ENCODE results near the gene PCDHGC4. TPM values are rescaled to one million over a fixed set of nuclear protein-coding genes. Genes with fewer than 3 reads are reported as not detected.

The PCDHGC4 gene
- total RNA-seq, 1 experiment from 2014 or later, result 0.57 TPM

DNA sequence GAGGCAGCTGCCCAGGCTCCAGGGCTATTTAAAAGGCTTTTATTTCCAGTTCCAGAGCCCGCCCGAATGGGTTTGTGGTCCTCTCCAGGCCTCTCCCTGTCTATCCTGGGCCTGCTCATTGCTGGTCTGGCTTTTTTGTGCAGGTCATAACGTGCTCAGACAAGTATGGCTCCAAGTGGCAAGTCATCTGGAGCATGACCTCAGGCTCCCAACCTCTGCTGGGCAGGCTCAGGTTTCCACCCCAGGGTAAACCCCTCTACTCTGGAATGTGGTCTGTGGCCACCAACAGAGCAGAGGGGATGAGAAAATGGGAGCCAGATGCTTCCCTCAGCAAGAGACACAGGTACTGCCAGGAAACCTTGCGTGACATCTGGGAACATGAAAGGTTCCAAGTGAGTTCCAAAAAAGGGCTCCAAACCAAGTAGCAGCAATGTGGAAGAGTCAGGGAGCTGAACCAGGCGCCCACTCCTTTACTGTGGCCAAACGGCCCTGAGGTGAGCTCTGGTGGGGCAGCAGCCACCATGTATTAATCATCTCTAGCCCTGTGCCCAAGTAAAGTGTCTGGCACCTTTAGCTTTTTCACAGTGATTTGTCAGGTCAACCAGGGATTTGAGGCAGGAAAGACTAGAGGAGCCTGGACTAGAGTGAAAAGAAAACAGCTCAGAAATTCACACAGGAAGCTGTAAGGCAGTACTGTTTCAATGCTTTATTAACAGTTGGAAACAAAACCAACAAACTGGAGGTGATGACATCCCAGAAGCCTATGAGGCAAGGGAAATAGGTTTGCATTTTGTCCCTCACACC lies 29.7 kb downstream of the PCDHGC4 start:
- Histone ChIP-seq H3K9me3 (ENCODE audit: control insufficient read depth, insufficient read depth, low read depth, low read length) (no peaks in the 10 kb centered on the region), H3K4me1 (ENCODE audit: control insufficient read depth, insufficient read depth, low read length) (peaks cover 34% of the 10 kb centered on the region), H3K27ac (ENCODE audit: low read length) (peak overlapping the region; percentile 79), H3K4me3 (ENCODE audit: low read depth in 2 of 2, low read length in 2 of 2) (no peak overlapping the region), H3K27me3 (ENCODE audit: control insufficient read depth, insufficient read depth, low read length) (no peaks in the 10 kb centered on the region), H3K36me3 (ENCODE audit: control insufficient read depth, insufficient read depth, low read length) (no peaks in the 10 kb centered on the region; the same call in none of the 2 replicates)
- BruUV-seq (replicated peaks), result no TSS peak
- in situ Hi-C loops (cut with HindIII; ENCODE audit: low pct_unique_long_range_greater_than_20kb, low sequenced_read_pairs), result no loop called here
- intact Hi-C loops (cut with micrococcal nuclease; ENCODE audit: unreplicated experiment), result no loop called here
- ChIA-PET CTCF (interaction anchor here (1.1 to 1.5 kb wide), 2 partner anchors 10 to 97 kb away, joined by 4 to 5 read pairs; partner anchors contain the start of gene PCDHGB7), POLR2A (no interaction called here)
- DNase-seq (ENCODE audit: low read depth, low spot score) (no peak), ATAC-seq (peak; percentile 17)
- TF ChIP-seq POLR2AphosphoS5 (IDR thresholded peaks at IDR 0.05; ENCODE audit: low read depth, low read length) (no peak), SIN3A (IDR thresholded peaks at IDR 0.05; ENCODE audit: borderline replicate concordance, insufficient read depth, low read depth, low read length) (no peak), REST (IDR thresholded peaks at IDR 0.05; ENCODE audit: insufficient read depth in 1 of 2, low read depth in 2 of 2, low read length in 1 of 2) (no peak), TCF7L2 (IDR thresholded peaks at IDR 0.05; ENCODE audit: low read depth, low read length) (no peak)
- TF ChIP-seq, protein P1, sequence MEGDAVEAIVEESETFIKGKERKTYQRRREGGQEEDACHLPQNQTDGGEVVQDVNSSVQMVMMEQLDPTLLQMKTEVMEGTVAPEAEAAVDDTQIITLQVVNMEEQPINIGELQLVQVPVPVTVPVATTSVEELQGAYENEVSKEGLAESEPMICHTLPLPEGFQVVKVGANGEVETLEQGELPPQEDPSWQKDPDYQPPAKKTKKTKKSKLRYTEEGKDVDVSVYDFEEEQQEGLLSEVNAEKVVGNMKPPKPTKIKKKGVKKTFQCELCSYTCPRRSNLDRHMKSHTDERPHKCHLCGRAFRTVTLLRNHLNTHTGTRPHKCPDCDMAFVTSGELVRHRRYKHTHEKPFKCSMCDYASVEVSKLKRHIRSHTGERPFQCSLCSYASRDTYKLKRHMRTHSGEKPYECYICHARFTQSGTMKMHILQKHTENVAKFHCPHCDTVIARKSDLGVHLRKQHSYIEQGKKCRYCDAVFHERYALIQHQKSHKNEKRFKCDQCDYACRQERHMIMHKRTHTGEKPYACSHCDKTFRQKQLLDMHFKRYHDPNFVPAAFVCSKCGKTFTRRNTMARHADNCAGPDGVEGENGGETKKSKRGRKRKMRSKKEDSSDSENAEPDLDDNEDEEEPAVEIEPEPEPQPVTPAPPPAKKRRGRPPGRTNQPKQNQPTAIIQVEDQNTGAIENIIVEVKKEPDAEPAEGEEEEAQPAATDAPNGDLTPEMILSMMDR (IDR thresholded peaks at IDR 0.05), result no peak

GRCh38 chr5:141515141-141515540 lies 30.3 kb downstream of the PCDHGC4 start:
- ATAC-seq (no peak), DNase-seq (ENCODE audit: low read depth, low spot score) (no peak)
- CTCF ChIA-PET, result interaction anchor here (1.1 kb wide), 1 partner anchor 97 kb away, joined by 4 read pairs; the partner anchor contains the start of gene PCDHGB7
- in situ Hi-C loops (cut with HindIII; ENCODE audit: low pct_unique_long_range_greater_than_20kb, low sequenced_read_pairs) (no loop called here), intact Hi-C loops (cut with micrococcal nuclease; ENCODE audit: unreplicated experiment) (no loop called here)
- Histone ChIP-seq H3K4me3 (ENCODE audit: low read depth in 2 of 2, low read length in 2 of 2) (no peak overlapping the region), H3K27me3 (ENCODE audit: control insufficient read depth, insufficient read depth, low read length) (no peaks in the 10 kb centered on the region), H3K27ac (ENCODE audit: low read length) (peak overlapping the region; percentile 79), H3K4me1 (ENCODE audit: control insufficient read depth, insufficient read depth, low read length) (peaks cover 34% of the 10 kb centered on the region), H3K9me3 (ENCODE audit: control insufficient read depth, insufficient read depth, low read depth, low read length) (no peaks in the 10 kb centered on the region; the same call in 1 of the 2 replicates), H3K36me3 (ENCODE audit: control insufficient read depth, insufficient read depth, low read length) (peaks cover 3% of the 10 kb centered on the region)
- POLR2A ChIA-PET, result no interaction called here
- TF ChIP-seq SIN3A (IDR thresholded peaks at IDR 0.05; ENCODE audit: borderline replicate concordance, insufficient read depth, low read depth, low read length), result no peak
- TF ChIP-seq POLR2AphosphoS5 (IDR thresholded peaks at IDR 0.05; ENCODE audit: low read depth, low read length), result no peak
- TSS peak; percentile 84 for BruUV-seq (replicated peaks)
